ENCODE results near the gene MCM3. TPM values are rescaled to one million over a fixed set of nuclear protein-coding genes. Genes with fewer than 3 reads are reported as not detected.
A peak's percentile ranks its signal among the peaks of the same experiment; 100 is the strongest.

MCM3 gene
- 63.6 TPM for polyA plus RNA-seq (2012; ENCODE audit: insufficient read depth, insufficient read length, low read depth)

GRCh38 chr6:52284460-52285176, at the start of gene MCM3:
Gene MCM3 (minus strand): TSS chr6:52284742. CDS start chr6:52284674, 68 bp downstream.
- Histone ChIP-seq H3K4me1 (peaks cover 8% of the 10 kb centered on the region), H3K9me3 (no peaks in the 10 kb centered on the region), H3K4me3 (ENCODE audit: low read depth, low read length) (peak within 1 kb of the TSS; percentile 94), H3K27me3 (no peaks in the 10 kb centered on the region), H3K36me3 (peaks cover 43% of the 10 kb centered on the region)
- TF ChIP-seq CTCF (IDR thresholded peaks at IDR 0.05; ENCODE audit: low read depth, low read length), result no peak
- peak; percentile 97 for DNase-seq

- no peaks in the 10 kb centered on the region; the same call in 1 of the 2 replicates for H3K4me1 ChIP-seq
These were observed 49.3 kb upstream of the MCM3 start for GRCh38 chr6:52333840-52334200.

GRCh38 chr6:52331793-52332457, 47.4 kb upstream of the MCM3 start:
- H3K27me3 ChIP-seq, result no peaks in the 10 kb centered on the region
- H3K4me1 ChIP-seq, result peaks cover 7% of the 10 kb centered on the region
- TF ChIP-seq CTCF (IDR thresholded peaks at IDR 0.05; ENCODE audit: low read depth, low read length), result no peak

More at GRCh38 chr6:52333840-52334200, 49.3 kb upstream of the MCM3 start:
- Histone ChIP-seq H3K9me3 (no peaks in the 10 kb centered on the region), H3K36me3 (no peaks in the 10 kb centered on the region), H3K4me3 (ENCODE audit: low read depth, low read length) (no peak overlapping the region), H3K27me3 (no peaks in the 10 kb centered on the region)
- DNase-seq, result no peak
- TF ChIP-seq CTCF (IDR thresholded peaks at IDR 0.05; ENCODE audit: low read depth, low read length), result no peak

GRCh38 chr6:52330470-52330869, 45.9 kb upstream of the MCM3 start:
- TF ChIP-seq CTCF (IDR thresholded peaks at IDR 0.05; ENCODE audit: low read depth, low read length), result no peak
- no peaks in the 10 kb centered on the region for H3K27me3 ChIP-seq
- no peaks in the 10 kb centered on the region for H3K36me3 ChIP-seq
- H3K4me3 ChIP-seq (ENCODE audit: low read depth, low read length), result no peak overlapping the region
- DNase-seq, result no peak
- no peaks in the 10 kb centered on the region for H3K9me3 ChIP-seq
- H3K4me1 ChIP-seq, result peaks cover 7% of the 10 kb centered on the region

More at GRCh38 chr6:52331793-52332457, 47.4 kb upstream of the MCM3 start:
- DNase-seq, result no peak
- no peaks in the 10 kb centered on the region for H3K36me3 ChIP-seq
- H3K9me3 ChIP-seq, result no peaks in the 10 kb centered on the region
- H3K4me3 ChIP-seq (ENCODE audit: low read depth, low read length), result no peak overlapping the region

- H3K9me3 ChIP-seq, result no peaks in the 10 kb centered on the region
- TF ChIP-seq CTCF (IDR thresholded peaks at IDR 0.05; ENCODE audit: low read depth, low read length), result no peak
- DNase-seq, result no peak
- H3K27me3 ChIP-seq, result no peaks in the 10 kb centered on the region
- no peaks in the 10 kb centered on the region for H3K36me3 ChIP-seq
- H3K4me3 ChIP-seq (ENCODE audit: low read depth, low read length), result no peak overlapping the region
- peaks cover 7% of the 10 kb centered on the region for H3K4me1 ChIP-seq
These were observed 44.2 kb upstream of the MCM3 start for GRCh38 chr6:52328729-52329128.

- Histone ChIP-seq H3K9me3 (no peaks in the 10 kb centered on the region), H3K36me3 (no peaks in the 10 kb centered on the region), H3K4me1 (peaks cover 7% of the 10 kb centered on the region), H3K27me3 (no peaks in the 10 kb centered on the region), H3K4me3 (ENCODE audit: low read depth, low read length) (no peak overlapping the region)
- DNase-seq, result no peak
- no peak for TF ChIP-seq CTCF (IDR thresholded peaks at IDR 0.05; ENCODE audit: low read depth, low read length)
These were observed 43.7 kb upstream of the MCM3 start for GRCh38 chr6:52328303-52328662.
